Fibroblast of skin of scalp (primary cell): ENCODE measurements around the gene ANO10. TPM values are rescaled to one million over a fixed set of nuclear protein-coding genes. Genes with fewer than 3 reads are reported as not detected.
"Not testable (repeated sequence)": the region's sequence is repeated elsewhere in the genome, so short reads cannot be mapped to it uniquely, and the experiment has no call there.

Source experiments
- DNase-seq: peaks from one replicate; pipeline ENCODE4 v3.0.0-alpha.2; 2013
- polyA plus RNA-seq, 2 experiments: library from polyadenylated mRNA; unstranded; fragments of 120-200 nt; gene quantifications; one replicate each; pipeline ENCODE4 v1.2.1, GENCODE V29; 2013; ENCODE audit not compliant: insufficient read length in 2 of 2

Gene ANO10
- 38.4 TPM for polyA plus RNA-seq (2013, experiment 1 of 2; ENCODE audit: insufficient read length)
- polyA plus RNA-seq (2013, experiment 2 of 2; ENCODE audit: insufficient read length) = 39.9 TPM

- peak; percentile 100 for DNase-seq
Measured at GRCh38 chr3:43621656-43622432, at the start of gene ANO10. TSS of gene ANO10 (minus strand) at chr3:43622011. CDS start at chr3:43605852, 16,159 bp downstream.

GRCh38 chr3:43670635-43671522, 49.1 kb upstream of the ANO10 start:
- no peak for DNase-seq

DNA sequence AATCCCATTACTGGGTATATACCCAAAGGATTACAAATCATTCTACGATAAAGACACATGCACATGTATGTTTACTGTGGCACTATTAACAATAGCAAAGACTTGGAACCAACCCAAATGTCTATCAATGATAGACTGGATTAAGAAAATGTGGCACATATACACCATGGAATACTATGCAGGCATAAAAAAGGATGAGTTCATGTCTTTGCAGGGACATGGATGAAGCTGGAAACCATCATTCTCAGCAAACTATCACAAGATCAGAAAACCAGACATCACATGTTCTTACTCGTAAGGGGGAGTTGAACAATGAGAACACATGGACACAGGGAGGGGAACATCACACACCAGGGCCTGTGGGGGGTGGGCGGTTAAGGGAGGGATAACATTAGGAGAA, 43.2 kb upstream of the ANO10 start:
- DNase-seq = not testable (repeated sequence)

DNA sequence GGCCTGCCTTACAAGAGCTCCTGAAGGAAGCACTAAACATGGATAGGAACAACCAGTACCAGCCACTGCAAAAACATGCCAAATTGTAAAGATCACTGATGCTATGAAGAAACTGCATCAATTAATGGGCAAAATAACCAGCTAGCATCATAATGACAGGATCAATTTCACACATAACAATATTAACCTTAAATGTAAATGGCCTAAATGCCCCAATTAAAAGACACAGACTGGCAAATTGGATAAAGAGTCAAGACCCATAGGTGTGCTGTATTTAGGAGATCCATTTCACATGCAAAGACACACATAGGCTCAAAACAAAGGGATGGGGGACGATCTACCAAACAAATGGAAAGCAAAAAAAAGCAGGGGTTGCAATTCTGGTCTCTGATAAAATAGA, 39.6 kb upstream of the ANO10 start:
- not testable (repeated sequence) for DNase-seq

DNA sequence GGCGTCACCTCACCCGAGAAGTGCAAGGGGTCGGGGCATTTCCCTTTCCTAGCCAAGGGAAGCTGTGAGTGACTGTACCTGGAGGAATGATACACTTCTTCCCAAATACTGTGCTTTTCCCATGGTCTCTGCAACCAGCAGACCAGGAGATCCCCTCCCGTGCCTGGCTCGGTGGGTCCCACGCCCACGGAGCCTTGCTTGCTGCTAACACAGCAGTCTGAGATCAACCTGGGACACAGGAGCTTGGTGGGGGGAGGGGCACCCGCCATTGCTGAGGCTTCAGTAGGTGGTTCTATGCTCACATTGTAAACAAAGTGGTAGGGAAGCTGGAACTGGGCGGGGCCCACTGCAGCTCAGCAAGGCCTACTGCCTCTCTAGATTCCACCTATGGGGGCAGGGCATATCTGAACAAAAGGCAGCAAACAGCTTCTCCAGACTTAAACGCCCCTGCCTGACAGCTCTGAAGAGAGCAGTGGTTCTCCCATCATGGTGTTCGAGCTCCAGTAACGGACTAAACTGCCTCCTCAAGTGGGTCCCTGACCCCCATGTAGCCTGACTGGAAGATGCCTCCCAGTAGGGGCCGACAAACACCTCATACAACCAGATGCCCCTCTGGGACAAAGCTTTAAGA, 37.6 kb upstream of the ANO10 start:
- no peak for DNase-seq

DNA sequence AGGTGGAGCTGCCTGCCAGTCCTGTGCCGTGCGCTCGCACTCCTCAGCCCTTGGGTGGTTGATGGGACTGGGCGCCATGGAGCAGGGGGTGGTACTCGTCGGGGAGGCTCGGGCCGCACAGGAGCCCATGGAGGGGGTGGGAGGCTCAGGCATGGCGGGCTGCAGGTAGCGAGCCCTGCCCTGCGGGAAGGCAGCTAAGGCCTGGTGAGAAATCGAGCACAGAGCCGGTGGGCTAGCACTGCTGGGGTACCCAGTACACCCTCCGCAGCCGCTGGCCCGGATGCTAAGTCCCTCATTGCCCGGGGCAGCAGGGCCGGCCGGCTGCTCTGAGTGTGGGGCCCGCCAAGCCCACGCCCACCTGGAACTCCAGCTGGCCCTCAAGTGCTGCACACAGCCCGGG, 34.6 kb upstream of the ANO10 start:
- not testable (repeated sequence) for DNase-seq

- no peak for DNase-seq
Measured at GRCh38 chr3:43650345-43650744, 28.5 kb upstream of the ANO10 start.

DNA sequence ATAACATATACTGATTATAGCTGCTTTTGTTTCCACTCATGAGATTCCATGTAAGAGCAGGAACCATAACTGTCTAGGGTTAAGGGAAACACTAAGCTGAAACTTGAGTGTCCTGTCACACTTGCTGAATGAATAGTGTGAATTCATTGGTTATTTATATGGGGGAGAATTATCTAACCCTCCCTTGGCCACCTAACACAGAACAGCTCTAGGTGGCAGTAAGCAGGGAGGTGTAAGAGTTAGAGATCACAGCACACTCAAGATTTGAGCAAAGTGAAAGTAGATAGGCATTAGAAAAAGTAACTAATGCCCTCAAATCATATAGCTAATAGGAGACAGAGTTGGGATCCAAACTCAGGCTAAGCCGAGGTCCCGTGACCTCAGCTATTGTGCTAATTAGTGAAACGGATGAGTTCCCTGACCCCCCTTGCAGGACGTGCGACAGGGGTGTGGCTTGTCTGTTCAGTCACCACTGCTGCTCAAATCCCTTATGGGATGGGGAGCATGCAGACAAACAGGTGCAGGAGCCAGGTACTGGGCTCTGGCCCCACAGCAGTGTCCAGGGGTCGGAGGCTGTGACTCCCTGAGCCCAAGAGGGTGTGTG, 27.7 kb upstream of the ANO10 start:
- no peak for DNase-seq

GRCh38 chr3:43648957-43649356, 27.1 kb upstream of the ANO10 start:
- no peak for DNase-seq

DNA sequence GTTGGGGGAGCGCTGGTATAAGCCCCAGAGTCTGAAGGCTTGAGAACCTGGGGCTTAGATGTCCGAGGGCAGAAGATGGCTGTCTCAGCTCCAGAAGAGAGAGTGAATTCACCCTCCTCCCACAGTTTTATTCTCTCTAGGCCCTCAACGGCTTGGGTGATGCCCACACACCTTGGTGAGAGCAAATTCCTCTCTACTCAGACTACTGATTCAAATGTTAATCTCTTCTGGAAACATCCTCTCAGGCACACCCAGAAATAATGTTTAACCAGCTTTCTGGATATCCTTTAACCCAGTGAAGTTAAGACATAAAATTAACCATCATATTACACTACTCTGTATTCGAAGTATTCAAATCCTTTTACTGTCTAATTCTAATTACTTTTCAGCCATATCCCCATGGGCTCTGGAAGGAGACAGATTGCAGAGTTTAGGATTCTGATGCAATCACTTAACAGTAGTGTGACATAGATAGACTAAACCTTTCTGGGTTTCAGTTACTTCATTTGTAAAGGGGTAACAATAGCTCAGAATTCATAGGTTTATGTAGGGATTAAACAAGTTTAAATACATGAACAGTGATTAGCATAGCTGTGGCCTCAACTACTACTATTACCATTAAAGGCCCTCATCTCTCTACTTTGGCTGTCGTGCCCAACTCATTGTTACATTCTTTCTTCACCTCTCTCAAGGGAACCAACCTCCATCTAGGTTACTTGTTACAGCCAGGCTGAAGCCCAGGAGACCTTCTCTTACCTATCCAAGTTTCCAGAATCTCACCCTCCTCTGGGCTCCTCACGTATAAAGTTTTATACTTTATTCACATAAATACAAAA, 25.7 kb upstream of the ANO10 start:
- peak; percentile 21 for DNase-seq

GRCh38 chr3:43644443-43644842, 22.6 kb upstream of the ANO10 start:
- DNase-seq = no peak

DNA sequence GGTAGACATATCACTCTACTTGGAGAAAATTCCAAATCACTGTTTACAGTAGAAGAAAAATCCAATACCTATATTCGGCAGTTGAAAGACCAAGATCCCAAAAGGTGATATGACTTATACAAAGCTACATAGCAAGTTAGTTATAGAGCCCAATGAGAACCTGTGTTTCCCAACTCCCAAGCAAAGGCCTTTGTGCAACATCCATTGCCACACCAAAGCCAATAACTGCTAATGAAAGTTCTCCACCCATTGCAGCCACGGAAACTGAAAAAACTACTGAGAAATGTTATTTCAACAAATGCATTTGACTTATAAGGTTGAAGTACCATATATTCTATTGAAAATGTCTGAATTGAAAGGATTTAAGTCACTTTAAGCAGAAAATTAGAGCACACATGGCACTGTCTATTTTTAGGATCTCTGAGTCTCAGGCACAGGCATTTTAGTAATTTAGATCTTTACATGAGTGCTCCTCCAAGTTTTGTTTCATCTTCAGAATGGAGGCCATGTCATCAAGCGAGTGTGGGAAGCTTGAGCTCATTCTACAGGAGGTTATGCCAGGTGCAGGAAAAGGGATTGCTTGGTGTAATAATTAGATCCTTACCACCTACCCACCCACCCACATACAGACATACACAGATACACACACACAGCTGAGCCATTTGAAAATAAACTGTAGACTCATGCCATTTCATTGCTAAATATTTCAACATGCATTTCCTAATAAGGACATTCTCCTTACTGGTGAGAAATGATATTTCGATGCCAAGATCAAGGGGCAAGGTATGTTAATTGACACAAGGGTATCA, 19.7 kb upstream of the ANO10 start:
- DNase-seq = peak; percentile 41

- DNase-seq = no peak
Measured at GRCh38 chr3:43640681-43641080, 18.9 kb upstream of the ANO10 start.

- no peak for DNase-seq
Measured at GRCh38 chr3:43638594-43639447, 17.0 kb upstream of the ANO10 start.

GRCh38 chr3:43637702-43638101, 15.9 kb upstream of the ANO10 start:
- no peak for DNase-seq

- no peak for DNase-seq
Measured at GRCh38 chr3:43632986-43633385, 11.2 kb upstream of the ANO10 start.

- DNase-seq = peak; percentile 24
Measured at GRCh38 chr3:43632269-43632733, 10.5 kb upstream of the ANO10 start.

DNA sequence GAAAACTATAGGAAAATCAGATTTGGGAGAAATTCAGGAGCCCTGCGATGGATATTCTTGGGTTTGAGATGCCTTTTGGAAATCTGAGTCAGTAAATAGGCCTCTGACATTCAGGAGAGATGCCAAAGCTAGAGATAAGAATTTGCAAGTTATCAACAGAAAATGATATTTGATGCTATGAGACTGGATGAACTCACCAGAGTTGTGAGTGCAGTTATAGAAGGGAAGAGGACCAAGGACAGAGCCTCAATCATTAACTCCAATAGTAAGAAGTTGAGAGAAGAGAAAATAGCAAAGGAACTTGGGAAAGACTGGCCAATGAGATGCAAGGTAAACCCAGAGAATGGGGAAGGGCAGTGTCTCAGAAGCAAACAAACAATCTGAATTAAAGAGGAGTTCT, 7.9 kb upstream of the ANO10 start:
- no peak for DNase-seq

GRCh38 chr3:43629257-43629656, 7.4 kb upstream of the ANO10 start:
- DNase-seq = no peak

GRCh38 chr3:43627360-43627759, 5.5 kb upstream of the ANO10 start:
- no peak for DNase-seq
